GM19372 (cell line): ENCODE measurements around the gene PSMA6.
"Not testable (repeated sequence)": the region's sequence is repeated elsewhere in the genome, so short reads cannot be mapped to it uniquely, and the experiment has no call there.

Experiments
- ATAC-seq: cut with Tn5 transposase; IDR thresholded peaks from one replicate; pipeline ENCODE4 v1.9.1; 2021; ENCODE audit warnings: mild to moderate bottlenecking, low read depth, moderate library complexity; ENCODE audit not compliant: unreplicated experiment

PSMA6 gene

GRCh38 chr14:35306114-35306513, 13.9 kb downstream of the PSMA6 start:
- no peak for ATAC-seq

- no peak for ATAC-seq
Measured at GRCh38 chr14:35317820-35318219, 25.6 kb downstream of the PSMA6 start.

- ATAC-seq, result no peak
Measured at GRCh38 chr14:35319509-35319908, 27.3 kb downstream of the PSMA6 start.

GRCh38 chr14:35320472-35320871, 28.3 kb downstream of the PSMA6 start:
- no peak for ATAC-seq

- ATAC-seq, result no peak
Measured at GRCh38 chr14:35326375-35326774, 34.2 kb downstream of the PSMA6 start.

GRCh38 chr14:35331605-35332516, 39.7 kb downstream of the PSMA6 start:
- ATAC-seq, result no peak

GRCh38 chr14:35332517-35333263, 40.5 kb downstream of the PSMA6 start:
- ATAC-seq, result no peak

- no peak for ATAC-seq
Measured at GRCh38 chr14:35333264-35333730, 41.1 kb downstream of the PSMA6 start.

GRCh38 chr14:35333797-35334743, 41.9 kb downstream of the PSMA6 start:
- no peak for ATAC-seq

GRCh38 chr14:35335388-35336092, 43.4 kb downstream of the PSMA6 start:
- no peak for ATAC-seq

GRCh38 chr14:35336171-35336493, 44.0 kb downstream of the PSMA6 start:
- not testable (repeated sequence) for ATAC-seq

GRCh38 chr14:35336494-35337268, 44.5 kb downstream of the PSMA6 start:
- ATAC-seq, result no peak

- no peak for ATAC-seq
Measured at GRCh38 chr14:35337269-35338255, 45.4 kb downstream of the PSMA6 start.

- ATAC-seq, result no peak
Measured at GRCh38 chr14:35338731-35339405, 46.7 kb downstream of the PSMA6 start.

- no peak for ATAC-seq
Measured at GRCh38 chr14:35339761-35340406, 47.7 kb downstream of the PSMA6 start.

- ATAC-seq, result no peak
Measured at GRCh38 chr14:35340616-35341453, 48.7 kb downstream of the PSMA6 start.
